Posterior cingulate gyrus (tissue), 11 donors: Measurements from ENCODE around the gene NFATC1.
A peak's percentile ranks its signal among the peaks of the same experiment; 100 is the strongest.

Source experiments
- DNase-seq, 10 donors: peaks; one replicate each; pipeline versions ENCODE4 v3.0.0 to v3.0.0-alpha.2; 2020 to 2021; ENCODE audit warnings: mixed read lengths in 3 of 10
- intact Hi-C: fragments of 100-400 bp; cut with DNase I; formaldehyde crosslinking; loops from one replicate; pipeline ENCODE4 v1.15.1; 2023

NFATC1 gene

GRCh38 chr18:79554945-79555645 lies 159.4 kb downstream of the NFATC1 start:
- peak in 2 of 10 donors; percentile 64 to 76 for DNase-seq
- intact Hi-C loops = no loop called here

GRCh38 chr18:79555885-79556284 lies 160.2 kb downstream of the NFATC1 start:
- peak in 2 of 10 donors; percentile 64 to 73 for DNase-seq
- intact Hi-C loops = no loop called here

GRCh38 chr18:79556829-79557585 lies 161.3 kb downstream of the NFATC1 start:
- intact Hi-C loops = no loop called here
- DNase-seq = peak in 2 of 10 donors; percentile 52 to 76

- intact Hi-C loops = no loop called here
- peak in 2 of 10 donors; percentile 42 to 62 for DNase-seq
Observed at GRCh38 chr18:79558196-79558932, 162.6 kb downstream of the NFATC1 start.

- DNase-seq = peak in 2 of 10 donors; percentile 47 to 72
Observed at GRCh38 chr18:79558933-79559416, 163.2 kb downstream of the NFATC1 start.

GRCh38 chr18:79559436-79559835 lies 163.7 kb downstream of the NFATC1 start:
- DNase-seq = peak in 2 of 10 donors; percentile 29 to 41
- intact Hi-C loops = no loop called here

More at GRCh38 chr18:79558933-79559416, 163.2 kb downstream of the NFATC1 start:
- intact Hi-C loops = no loop called here

- peak in 3 of 10 donors; percentile 6 to 68 (median 64) for DNase-seq
- intact Hi-C loops = no loop called here
Observed at GRCh38 chr18:79560042-79560860, 164.5 kb downstream of the NFATC1 start.

- intact Hi-C loops = no loop called here
- DNase-seq = peak in 1 of 10 donors; percentile 22
Observed at GRCh38 chr18:79560861-79561210, 165.1 kb downstream of the NFATC1 start.

- intact Hi-C loops = no loop called here
Observed at GRCh38 chr18:79563949-79564348, 168.2 kb downstream of the NFATC1 start.

GRCh38 chr18:79564441-79564840 lies 168.7 kb downstream of the NFATC1 start:
- intact Hi-C loops = no loop called here
- no peak for DNase-seq

More at GRCh38 chr18:79563949-79564348, 168.2 kb downstream of the NFATC1 start:
- DNase-seq = no peak

- peak in 4 of 10 donors; percentile 2 to 72 (median 58) for DNase-seq
- intact Hi-C loops = no loop called here
Observed at GRCh38 chr18:79566771-79567431, 171.2 kb downstream of the NFATC1 start.

- peak in 5 of 10 donors; percentile 5 to 70 (median 30) for DNase-seq
- intact Hi-C loops = no loop called here
Observed at GRCh38 chr18:79567481-79568147, 171.9 kb downstream of the NFATC1 start.

- intact Hi-C loops = no loop called here
- peak in 5 of 10 donors; percentile 4 to 59 (median 6) for DNase-seq
Observed at GRCh38 chr18:79568543-79569205, 172.9 kb downstream of the NFATC1 start.

- intact Hi-C loops = no loop called here
- peak in 4 of 10 donors; percentile 4 to 44 (median 26) for DNase-seq
Observed at GRCh38 chr18:79569720-79570119, 174.0 kb downstream of the NFATC1 start.

GRCh38 chr18:79570266-79571201 lies 174.8 kb downstream of the NFATC1 start:
- peak in 4 of 10 donors; percentile 0 to 71 (median 42) for DNase-seq
- intact Hi-C loops = no loop called here

GRCh38 chr18:79571211-79572092 lies 175.7 kb downstream of the NFATC1 start:
- intact Hi-C loops = no loop called here
- DNase-seq = peak in 5 of 10 donors; percentile 3 to 69 (median 47)
